Endodermal cell (in vitro differentiated cells): ENCODE data around the gene TAF12. TPM values are rescaled to one million over a fixed set of nuclear protein-coding genes. Genes with fewer than 3 reads are reported as not detected.
"Not testable (repeated sequence)": the region's sequence is repeated elsewhere in the genome, so short reads cannot be mapped to it uniquely, and the experiment has no call there.

Experiments
- DNase-seq: peaks from one replicate; pipeline ENCODE4 v3.0.0-alpha.2; 2017
- H3K27ac ChIP-seq: 2 replicates; pipeline ENCODE4 v1.5.1; 2013; ENCODE audit warnings: mild to moderate bottlenecking, low read depth, low read length, moderate library complexity
- H3K27me3 ChIP-seq: 2 replicates; pipeline ENCODE4 v1.6.1; 2013; ENCODE audit warnings: mild to moderate bottlenecking, low read length, moderate library complexity; ENCODE audit not compliant: insufficient read depth, control insufficient read depth, poor library complexity, severe bottlenecking
- H3K36me3 ChIP-seq: 2 replicates; pipeline ENCODE4 v1.7.0; 2013; ENCODE audit warnings: mild to moderate bottlenecking, low read length, moderate library complexity; ENCODE audit not compliant: control insufficient read depth, insufficient read depth
- H3K4me1 ChIP-seq: one replicate; pipeline ENCODE4 v1.7.0; 2013; ENCODE audit warnings: low read length; ENCODE audit not compliant: control insufficient read depth, insufficient read depth
- H3K4me3 ChIP-seq: 2 replicates; pipeline ENCODE4 v1.5.1; 2013; ENCODE audit warnings: mild to moderate bottlenecking, low read length, moderate library complexity
- H3K9ac ChIP-seq: 2 replicates; pipeline ENCODE4 v1.6.1; 2013; ENCODE audit warnings: mild to moderate bottlenecking, low read length, moderate library complexity; ENCODE audit not compliant: poor library complexity, severe bottlenecking; ENCODE audit errors: extremely low read depth
- H3K9me3 ChIP-seq: 2 replicates; pipeline ENCODE4 v1.6.1; 2013; ENCODE audit warnings: mild to moderate bottlenecking, low read length, moderate library complexity; ENCODE audit not compliant: control insufficient read depth
- H3K27ac Mint-ChIP-seq: 2 replicates; pipeline ENCODE4 v1.8.0; 2020; ENCODE audit warnings: mixed read lengths
- H3K27me3 Mint-ChIP-seq: 2 replicates; pipeline ENCODE4 v1.8.0; 2021; ENCODE audit warnings: mild to moderate bottlenecking, mixed read lengths; ENCODE audit not compliant: insufficient read depth
- H3K36me3 Mint-ChIP-seq: 2 replicates; pipeline ENCODE4 v1.8.0; 2020; ENCODE audit warnings: low read depth, mixed read lengths
- H3K4me1 Mint-ChIP-seq: 2 replicates; pipeline ENCODE4 v1.8.0; 2020; ENCODE audit warnings: mixed read lengths
- H3K4me3 Mint-ChIP-seq: 2 replicates; pipeline ENCODE4 v1.8.0; 2020; ENCODE audit warnings: mild to moderate bottlenecking, moderate library complexity, mixed read lengths
- H3K9me3 Mint-ChIP-seq: 2 replicates; pipeline ENCODE4 v1.8.0; 2020; ENCODE audit warnings: mild to moderate bottlenecking, mixed read lengths
- CTCF ChIP-seq: fragments of 200-600 bp; sonication (generic); conservative IDR thresholded peaks from 2 replicates; pipeline ENCODE4 v1.5.0; 2021; ENCODE audit warnings: antibody characterized with exemption, mild to moderate bottlenecking
- WGBS, 2 experiments: methylation state at CpG; one replicate each; pipeline versions ENCODE4 v1.1.5 to v1.1.7; 2013; ENCODE audit warnings: missing lambda C conversion rate in 2 of 2, mixed read lengths in 1 of 2; ENCODE audit not compliant: insufficient coverage in 1 of 2, insufficient read length in 1 of 2; 5-methylcytosine and 5-hydroxymethylcytosine counted together
- total RNA-seq, 2 donors: library from RNA; stranded (reverse); fragmentation: NEBNext Ultra II Directional in 1 of 2; extraction: Animal tissue kit (Norgen Biotek cat#: 25700) in 1 of 2; gene quantifications; 2 replicates in 1 of 2; 3 replicates in 1 of 2; pipeline ENCODE4 v1.2.1, GENCODE V29; 2021

TAF12 gene
- total RNA-seq, 2 donors from 2014 or later: 29.3 to 39.5 TPM

GRCh38 chr1:28682840-28683239 lies 40.0 kb upstream of the TAF12 start:
- Histone ChIP-seq H3K36me3 (peaks cover 23% of the 10 kb centered on the region), H3K27me3 (no peaks in the 10 kb centered on the region), H3K4me3 (no peak overlapping the region), H3K4me1 (no peaks in the 10 kb centered on the region), H3K27ac (no peak overlapping the region), H3K9ac (no peak overlapping the region), H3K9me3 (no peaks in the 10 kb centered on the region)
- Mint-ChIP-seq H3K4me1 (peaks cover 28% of the 10 kb centered on the region), H3K9me3 (no peaks in the 10 kb centered on the region), H3K27ac (no peak overlapping the region), H3K36me3 (peaks cover 44% of the 10 kb centered on the region), H3K27me3 (no peaks in the 10 kb centered on the region), H3K4me3 (no peak overlapping the region)
- TF ChIP-seq CTCF: no peak
- DNase-seq: no peak
- WGBS, 2 experiments: 84 to 87% methylated on average over 4 to 6 of the region's 6 CpGs

GRCh38 chr1:28680151-28680550 lies 37.3 kb upstream of the TAF12 start:
- WGBS, 2 experiments: 93 to 96% methylated on average over 3 to 4 of the region's 4 CpGs
- no peak overlapping the region for H3K27ac Mint-ChIP-seq
- DNase-seq: no peak
- no peaks in the 10 kb centered on the region for H3K27me3 Mint-ChIP-seq
- peaks cover 24% of the 10 kb centered on the region for H3K4me1 Mint-ChIP-seq
- Histone ChIP-seq H3K9me3 (no peaks in the 10 kb centered on the region), H3K36me3 (peaks cover 21% of the 10 kb centered on the region), H3K9ac (no peak overlapping the region), H3K27ac (no peak overlapping the region), H3K27me3 (no peaks in the 10 kb centered on the region), H3K4me1 (no peaks in the 10 kb centered on the region), H3K4me3 (no peak overlapping the region)
- no peak for TF ChIP-seq CTCF
- peaks cover 33% of the 10 kb centered on the region for H3K36me3 Mint-ChIP-seq
- no peak overlapping the region for H3K4me3 Mint-ChIP-seq
- no peaks in the 10 kb centered on the region for H3K9me3 Mint-ChIP-seq

GRCh38 chr1:28675924-28676257 lies 33.0 kb upstream of the TAF12 start:
- H3K9me3 ChIP-seq: no peaks in the 10 kb centered on the region
- H3K27me3 Mint-ChIP-seq: no peaks in the 10 kb centered on the region
- peaks cover 6% of the 10 kb centered on the region for H3K4me1 Mint-ChIP-seq
- no peak overlapping the region for H3K4me3 ChIP-seq
- H3K27me3 ChIP-seq: no peaks in the 10 kb centered on the region
- H3K4me1 ChIP-seq: no peaks in the 10 kb centered on the region
- H3K36me3 ChIP-seq: peaks cover 4% of the 10 kb centered on the region
- no peaks in the 10 kb centered on the region for H3K9me3 Mint-ChIP-seq
- H3K27ac ChIP-seq: no peak overlapping the region
- H3K36me3 Mint-ChIP-seq: peaks cover 19% of the 10 kb centered on the region
- DNase-seq: no peak
- H3K27ac Mint-ChIP-seq: no peak overlapping the region
- no peak for TF ChIP-seq CTCF
- H3K9ac ChIP-seq: no peak overlapping the region
- H3K4me3 Mint-ChIP-seq: no peak overlapping the region

GRCh38 chr1:28672971-28673370 lies 30.1 kb upstream of the TAF12 start:
- H3K4me1 Mint-ChIP-seq: peaks cover 12% of the 10 kb centered on the region
- not testable (repeated sequence) for H3K4me1 ChIP-seq, H3K9me3 Mint-ChIP-seq, H3K27me3 ChIP-seq, H3K9me3 ChIP-seq, H3K9ac ChIP-seq, H3K27me3 Mint-ChIP-seq, H3K36me3 ChIP-seq, H3K4me3 Mint-ChIP-seq, DNase-seq, H3K27ac ChIP-seq, H3K27ac Mint-ChIP-seq, H3K4me3 ChIP-seq
- peaks cover 19% of the 10 kb centered on the region for H3K36me3 Mint-ChIP-seq
- 86 to 97% methylated on average over 14 to 15 of the region's 15 CpGs for WGBS, 2 experiments
